ENCODE measurements around the gene ACTN2.

Gene ACTN2

GRCh38 chr1:236725668-236726067 is 39.4 kb downstream of the ACTN2 start:
- H3K4me3 ChIP-seq (ENCODE audit: low read length, poor library complexity, severe bottlenecking), result no peak overlapping the region

GRCh38 chr1:236727521-236727920 is 41.2 kb downstream of the ACTN2 start:
- TF ChIP-seq EZH2phosphoT487 (IDR thresholded peaks at IDR 0.05; ENCODE audit: borderline replicate concordance) (no peak), CTCF (conservative IDR thresholded peaks at IDR 0.05; ENCODE audit: low read length) (no peak)
- no peaks in the 10 kb centered on the region for H3K4me1 ChIP-seq (ENCODE audit: insufficient read depth, low read length, poor library complexity, severe bottlenecking)
- no peak overlapping the region for H2AFZ ChIP-seq (ENCODE audit: low read length)
- no peak overlapping the region for H3K4me3 ChIP-seq (ENCODE audit: low read length, poor library complexity, severe bottlenecking)
- H3K27me3 ChIP-seq (ENCODE audit: insufficient read depth, low read length, poor library complexity, severe bottlenecking), result no peaks in the 10 kb centered on the region
- no peak overlapping the region for H3K4me2 ChIP-seq (ENCODE audit: low read depth, low read length, poor library complexity, severe bottlenecking)
- no peaks in the 10 kb centered on the region for H3K9me2 ChIP-seq (replicated peaks; ENCODE audit: low read depth, low read length)
- no peaks in the 10 kb centered on the region for H3K9me3 ChIP-seq (ENCODE audit: insufficient read depth, low read depth, low read length)
- H4K20me1 ChIP-seq (ENCODE audit: insufficient read depth, low read length, poor library complexity, severe bottlenecking), result no peaks in the 10 kb centered on the region
- no peaks in the 10 kb centered on the region for H3K36me3 ChIP-seq (ENCODE audit: insufficient read depth, low read length)
- no peaks in the 10 kb centered on the region for H3K79me2 ChIP-seq (ENCODE audit: insufficient read depth, low read length)
- no peaks in the 10 kb centered on the region for H3F3A ChIP-seq (ENCODE audit: low read depth)
- H3K9ac ChIP-seq (ENCODE audit: low read depth, low read length, poor library complexity, severe bottlenecking), result no peak overlapping the region

More at GRCh38 chr1:236725668-236726067, 39.4 kb downstream of the ACTN2 start:
- Histone ChIP-seq H3K4me1 (ENCODE audit: insufficient read depth, low read length, poor library complexity, severe bottlenecking) (no peaks in the 10 kb centered on the region), H3K36me3 (ENCODE audit: insufficient read depth, low read length) (no peaks in the 10 kb centered on the region), H4K20me1 (ENCODE audit: insufficient read depth, low read length, poor library complexity, severe bottlenecking) (no peaks in the 10 kb centered on the region), H2AFZ (ENCODE audit: low read length) (no peak overlapping the region), H3K9ac (ENCODE audit: low read depth, low read length, poor library complexity, severe bottlenecking) (no peak overlapping the region), H3K4me2 (ENCODE audit: low read depth, low read length, poor library complexity, severe bottlenecking) (no peak overlapping the region), H3K9me2 (replicated peaks; ENCODE audit: low read depth, low read length) (no peaks in the 10 kb centered on the region), H3K9me3 (ENCODE audit: insufficient read depth, low read depth, low read length) (no peaks in the 10 kb centered on the region), H3F3A (ENCODE audit: low read depth) (no peaks in the 10 kb centered on the region), H3K79me2 (ENCODE audit: insufficient read depth, low read length) (no peaks in the 10 kb centered on the region), H3K27me3 (ENCODE audit: insufficient read depth, low read length, poor library complexity, severe bottlenecking) (no peaks in the 10 kb centered on the region)
- TF ChIP-seq CTCF (conservative IDR thresholded peaks at IDR 0.05; ENCODE audit: low read length) (no peak), EZH2phosphoT487 (IDR thresholded peaks at IDR 0.05; ENCODE audit: borderline replicate concordance) (no peak)

GRCh38 chr1:236728752-236729151 is 42.5 kb downstream of the ACTN2 start:
- H3K9me2 ChIP-seq (replicated peaks; ENCODE audit: low read depth, low read length), result no peaks in the 10 kb centered on the region
- H3K9me3 ChIP-seq (ENCODE audit: insufficient read depth, low read depth, low read length), result no peaks in the 10 kb centered on the region
- no peaks in the 10 kb centered on the region for H3F3A ChIP-seq (ENCODE audit: low read depth)
- no peaks in the 10 kb centered on the region for H3K79me2 ChIP-seq (ENCODE audit: insufficient read depth, low read length)
- TF ChIP-seq CTCF (conservative IDR thresholded peaks at IDR 0.05; ENCODE audit: low read length) (no peak), EZH2phosphoT487 (IDR thresholded peaks at IDR 0.05; ENCODE audit: borderline replicate concordance) (no peak)
- no peaks in the 10 kb centered on the region for H3K27me3 ChIP-seq (ENCODE audit: insufficient read depth, low read length, poor library complexity, severe bottlenecking)
- no peaks in the 10 kb centered on the region for H3K36me3 ChIP-seq (ENCODE audit: insufficient read depth, low read length)
- no peak overlapping the region for H2AFZ ChIP-seq (ENCODE audit: low read length)
- H3K4me1 ChIP-seq (ENCODE audit: insufficient read depth, low read length, poor library complexity, severe bottlenecking), result no peaks in the 10 kb centered on the region
- H3K4me3 ChIP-seq (ENCODE audit: low read length, poor library complexity, severe bottlenecking), result no peak overlapping the region
- H4K20me1 ChIP-seq (ENCODE audit: insufficient read depth, low read length, poor library complexity, severe bottlenecking), result no peaks in the 10 kb centered on the region
- H3K9ac ChIP-seq (ENCODE audit: low read depth, low read length, poor library complexity, severe bottlenecking), result no peak overlapping the region
- H3K4me2 ChIP-seq (ENCODE audit: low read depth, low read length, poor library complexity, severe bottlenecking), result no peak overlapping the region

Data from Loucy (cell line).